Left renal cortex interstitium (tissue), 4 donors: ENCODE data around the gene HNF4A. TPM values are rescaled to one million over a fixed set of nuclear protein-coding genes. Genes with fewer than 3 reads are reported as not detected.
A peak's percentile ranks its signal among the peaks of the same experiment; 100 is the strongest.

Experiments used
- DNase-seq, 4 donors: peaks; one replicate each; pipeline ENCODE4 v3.0.0-alpha.2; 2013; ENCODE audit warnings: low read depth in 4 of 4, low spot score in 2 of 4, missing footprints in 1 of 4
- polyA plus RNA-seq, 4 donors: library from polyadenylated mRNA; unstranded; fragments of 120-200 nt; gene quantifications; one replicate each; pipeline ENCODE4 v1.2.1, GENCODE V29; 2013; ENCODE audit not compliant: insufficient read length in 4 of 4

HNF4A gene
- polyA plus RNA-seq, 4 donors = 35.0 to 60.8 (median 48.6) TPM

DNA sequence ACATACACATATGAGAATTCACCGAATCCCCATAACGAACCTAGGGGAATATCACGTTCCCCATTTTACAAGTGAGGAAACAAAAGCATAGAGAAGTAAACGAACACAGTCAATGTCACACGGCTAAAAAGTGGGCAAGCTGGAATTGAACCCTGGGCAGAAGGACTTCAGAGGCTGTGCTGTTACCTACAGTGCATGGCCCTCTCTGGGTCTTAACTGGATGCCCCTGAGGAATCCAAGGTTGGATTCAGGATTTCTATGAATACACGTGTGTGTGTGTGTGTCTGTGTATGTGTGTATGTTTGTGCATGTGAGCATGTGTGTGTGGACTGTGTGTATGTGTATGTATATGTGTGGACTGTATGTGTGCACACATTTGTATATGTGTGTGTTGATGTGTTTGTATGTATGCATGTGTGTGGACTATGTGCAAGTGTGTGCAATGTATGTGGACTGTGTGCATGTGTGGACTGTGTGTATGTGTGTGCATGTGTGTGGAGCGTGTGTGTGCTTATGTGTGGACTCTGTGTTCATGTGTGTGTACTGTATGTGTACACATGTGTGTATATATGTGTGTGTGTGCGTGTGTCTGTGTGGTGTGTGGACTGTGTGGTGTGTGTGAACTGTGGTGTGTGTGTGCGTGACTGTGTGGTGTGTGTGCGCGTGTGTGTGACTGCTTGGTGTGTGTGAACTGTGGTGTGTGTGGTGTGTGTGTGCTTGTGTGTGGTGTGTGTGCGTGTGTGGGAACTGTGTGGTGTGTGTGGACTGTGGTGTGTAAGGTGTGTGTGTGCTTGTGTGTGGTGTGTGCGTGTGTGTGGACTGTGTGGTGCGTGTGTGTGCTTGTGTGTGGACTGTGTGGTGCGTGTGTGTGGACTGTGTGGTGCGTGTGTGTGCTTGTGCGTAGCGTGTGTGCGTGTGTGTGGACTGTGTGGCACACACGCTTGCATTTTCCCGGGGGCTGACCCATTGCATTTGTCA, 49.0 kb downstream of the HNF4A start:
- DNase-seq = no peak

DNA sequence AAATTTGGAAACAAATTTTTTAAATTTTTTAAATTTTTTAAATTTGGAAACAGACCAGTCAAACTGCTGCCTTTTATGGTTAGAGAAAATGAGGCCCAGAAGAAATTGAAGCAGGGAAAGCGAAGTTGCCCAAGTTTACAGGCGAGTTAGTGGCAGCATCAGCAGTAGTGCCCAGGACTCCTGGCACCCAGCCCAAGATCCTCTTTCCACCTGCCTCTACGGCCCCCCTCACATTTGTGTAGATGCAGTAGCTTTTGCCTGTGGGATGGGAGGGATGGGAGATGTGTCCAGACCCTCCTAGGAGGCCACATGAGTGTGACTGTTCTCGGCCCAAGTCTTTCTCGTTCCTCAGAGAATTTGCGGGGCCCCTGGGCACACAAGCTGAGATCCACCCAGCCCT, 49.8 kb downstream of the HNF4A start:
- DNase-seq = no peak

DNA sequence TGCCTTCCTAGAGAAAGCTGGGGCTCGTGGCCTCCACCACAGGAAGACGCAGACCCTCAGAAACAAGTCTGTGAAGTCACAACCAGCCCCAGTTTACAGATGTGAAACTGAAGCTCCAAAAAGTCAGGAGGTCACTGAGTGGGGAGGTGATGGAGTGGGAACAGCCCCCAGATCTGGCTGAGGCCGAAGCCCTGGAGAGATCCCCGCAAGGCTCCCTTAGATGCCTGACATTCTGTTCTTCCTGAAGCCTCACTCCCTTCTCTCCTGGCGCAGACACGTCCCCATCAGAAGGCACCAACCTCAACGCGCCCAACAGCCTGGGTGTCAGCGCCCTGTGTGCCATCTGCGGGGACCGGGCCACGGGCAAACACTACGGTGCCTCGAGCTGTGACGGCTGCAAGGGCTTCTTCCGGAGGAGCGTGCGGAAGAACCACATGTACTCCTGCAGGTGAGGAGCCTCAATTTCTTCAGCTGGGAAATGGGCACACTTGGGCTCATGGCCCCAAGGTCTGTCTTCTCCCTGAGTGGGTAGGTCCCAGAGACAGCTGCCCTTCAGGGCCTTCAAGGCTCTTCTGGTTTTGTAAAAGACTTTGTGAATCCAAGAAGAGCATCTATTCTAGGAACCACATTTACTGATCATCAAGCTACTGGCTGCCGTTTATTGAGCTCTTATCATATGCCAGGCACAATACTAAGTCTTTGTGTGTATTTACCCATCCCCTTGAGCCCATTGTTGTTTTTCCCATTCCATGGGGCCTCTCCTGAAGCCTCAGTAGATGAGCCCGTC, 50.5 kb downstream of the HNF4A start:
- DNase-seq = no peak

DNA sequence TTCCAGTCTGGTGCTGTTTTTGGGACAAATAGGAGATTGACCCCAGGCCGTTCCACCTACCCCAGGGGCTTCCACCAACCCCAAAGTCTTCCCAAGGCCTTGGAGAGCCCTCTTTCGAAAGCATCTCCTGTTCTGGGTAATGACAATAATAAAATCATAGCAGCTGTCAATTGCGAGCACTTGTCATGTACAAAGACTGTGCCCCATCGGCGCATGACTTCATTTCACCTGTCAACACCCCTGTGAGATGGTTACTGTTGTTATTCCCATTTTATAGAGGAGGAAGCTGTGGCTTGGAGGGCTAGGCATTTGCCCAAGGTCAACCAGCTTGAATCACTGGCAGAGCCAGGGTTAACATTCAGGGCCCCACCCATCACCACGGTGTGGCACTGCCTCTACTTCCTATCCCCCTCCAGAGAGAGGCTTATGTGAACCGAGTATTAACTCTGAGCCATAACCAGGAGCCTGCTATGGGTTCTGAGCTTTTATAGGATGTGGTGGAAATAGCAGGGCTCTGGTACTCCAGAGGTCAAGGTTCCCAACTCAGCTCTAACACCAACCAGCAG, 51.2 kb downstream of the HNF4A start:
- no peak for DNase-seq

DNA sequence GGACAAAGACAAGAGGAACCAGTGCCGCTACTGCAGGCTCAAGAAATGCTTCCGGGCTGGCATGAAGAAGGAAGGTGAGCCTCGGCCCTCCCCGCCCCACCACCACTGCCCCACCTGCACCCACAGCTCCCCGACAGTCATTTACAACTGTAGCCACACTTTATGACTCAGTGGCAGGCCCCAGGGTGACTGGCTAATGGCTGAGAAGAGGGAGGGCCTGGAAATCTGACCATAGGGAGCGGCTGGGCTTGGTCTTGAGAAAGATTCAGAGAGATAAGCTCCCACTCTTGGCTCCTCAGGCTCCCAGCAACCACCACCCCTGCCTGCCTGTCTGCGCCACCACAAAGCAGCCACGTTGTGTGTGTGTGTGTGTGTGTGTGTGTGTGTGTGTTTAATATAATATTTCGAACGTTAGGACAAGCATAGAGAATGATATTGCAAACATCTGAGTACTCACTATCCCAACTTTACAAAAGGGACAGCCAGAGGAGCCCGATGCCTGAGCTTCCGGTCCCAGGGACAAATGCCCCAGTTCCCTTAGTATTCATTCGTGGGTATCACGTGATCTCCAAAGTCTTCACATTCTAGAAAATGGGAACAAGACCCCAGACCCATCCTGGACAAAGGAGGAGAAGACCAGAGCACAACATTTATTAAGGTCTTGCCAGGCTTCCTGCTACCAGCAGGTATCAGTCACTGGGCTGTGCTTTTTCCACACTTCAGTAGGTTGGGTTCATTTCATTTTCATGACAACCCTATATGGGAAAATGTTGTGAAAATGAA, 52.1 kb downstream of the HNF4A start:
- DNase-seq = no peak

DNA sequence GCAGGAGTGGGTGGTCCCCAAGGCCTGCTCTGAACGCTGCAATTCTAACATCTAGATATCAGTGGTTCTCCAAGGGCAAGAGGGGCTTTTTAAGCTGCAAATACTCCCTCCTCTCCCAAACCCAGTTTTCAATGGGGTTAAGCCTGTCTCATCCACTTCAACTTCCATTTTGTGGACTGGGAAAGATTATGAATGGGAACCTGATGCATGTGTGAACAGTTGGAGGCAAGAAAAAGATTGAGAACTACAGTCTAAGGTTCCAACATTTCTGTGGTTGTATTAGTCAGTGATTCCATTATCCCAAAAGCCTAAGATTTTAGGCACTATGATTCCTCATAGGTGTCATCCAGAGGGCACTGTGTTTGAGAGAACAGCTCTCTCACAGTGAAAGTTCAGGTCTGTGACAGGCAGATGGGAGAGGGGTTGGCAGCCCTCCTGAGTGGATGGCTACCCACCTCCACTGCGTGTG, 53.7 kb downstream of the HNF4A start:
- no peak for DNase-seq

DNA sequence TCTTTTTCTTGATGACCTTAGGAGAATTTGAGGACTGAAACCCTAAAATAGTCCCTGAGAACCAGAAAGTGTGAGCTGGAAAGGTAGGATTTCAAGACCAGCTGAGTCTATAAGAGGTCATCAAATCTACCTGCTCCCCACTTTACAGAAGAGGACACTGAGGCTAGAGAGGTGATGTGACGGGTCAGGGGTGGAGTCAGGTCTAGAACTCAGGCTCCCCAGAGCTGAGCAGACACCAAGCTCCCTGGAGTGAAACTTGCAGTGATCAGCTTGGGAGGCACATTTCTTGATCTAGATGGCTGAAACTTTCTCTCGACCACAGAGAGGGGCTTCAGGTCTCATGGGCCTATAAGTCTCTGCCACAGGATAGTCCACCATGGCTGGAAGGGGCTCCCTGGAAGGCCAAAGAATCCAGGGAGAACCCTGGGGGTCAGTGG, 55.1 kb downstream of the HNF4A start:
- no peak for DNase-seq

DNA sequence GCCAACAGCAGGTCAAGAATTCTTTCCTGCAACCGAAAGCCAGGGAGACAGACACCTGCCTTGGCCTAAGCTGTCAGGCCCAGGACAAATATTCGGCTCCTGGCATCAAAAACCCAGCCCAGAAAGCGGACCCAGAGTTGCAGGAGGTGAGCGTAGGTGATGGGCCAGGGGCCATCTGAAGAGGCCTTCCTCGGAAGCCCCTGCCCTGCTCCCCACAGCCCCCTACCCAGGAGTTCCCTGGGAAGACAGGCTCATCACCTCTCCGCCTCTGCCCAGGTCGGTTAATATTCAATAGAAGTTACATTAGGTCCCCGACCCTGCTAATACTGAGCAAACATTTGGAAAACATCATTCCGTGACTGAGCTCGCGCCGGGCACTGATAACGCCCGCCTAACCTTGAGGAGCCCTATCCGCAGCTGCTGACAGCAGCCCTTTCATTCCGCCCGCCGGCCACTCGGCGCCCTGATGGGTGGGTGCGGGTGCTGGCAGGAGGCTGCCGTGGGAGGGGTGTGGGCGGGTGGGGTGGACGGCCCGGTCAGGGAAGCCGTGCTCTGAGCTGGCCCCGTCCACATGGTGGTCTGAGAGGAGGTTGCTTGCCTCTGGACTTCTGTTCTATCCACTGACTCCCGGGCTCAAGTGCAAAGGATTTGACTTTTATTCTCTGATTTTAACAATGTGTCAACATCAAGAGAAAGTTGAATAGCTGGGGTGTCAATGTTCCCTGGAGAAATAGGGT, 55.7 kb downstream of the HNF4A start:
- no peak for DNase-seq

DNA sequence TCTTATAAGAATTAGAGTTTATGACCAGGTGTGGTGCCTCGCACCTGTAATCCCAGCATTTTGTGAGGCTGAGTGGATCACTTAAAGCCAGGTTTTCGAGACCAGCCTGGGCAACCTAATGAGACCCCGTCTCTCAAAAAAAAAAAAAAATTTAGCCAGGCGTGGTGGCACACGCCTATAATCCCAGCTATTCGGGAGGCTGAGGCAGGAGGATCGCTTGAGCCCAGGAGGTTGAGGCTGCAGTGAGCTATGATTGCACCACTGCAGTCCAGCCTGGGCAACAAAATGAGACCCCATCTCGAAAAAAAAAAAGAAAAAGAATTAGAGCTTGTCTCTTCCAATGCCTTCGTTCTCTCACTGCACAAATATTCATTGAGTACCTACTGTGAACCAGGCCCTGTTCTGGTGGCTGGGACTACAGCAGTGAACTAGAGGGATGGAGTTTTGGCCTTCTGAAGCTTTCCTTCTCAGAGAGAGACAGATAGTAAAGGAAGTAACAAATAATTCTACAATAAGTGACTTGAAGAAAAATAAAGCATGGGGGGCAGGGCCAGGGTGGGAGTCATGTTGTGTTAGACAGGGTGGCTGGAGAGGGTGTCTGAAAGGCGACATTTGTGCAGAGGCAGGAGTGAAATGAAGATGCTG, 56.4 kb downstream of the HNF4A start:
- no peak for DNase-seq

DNA sequence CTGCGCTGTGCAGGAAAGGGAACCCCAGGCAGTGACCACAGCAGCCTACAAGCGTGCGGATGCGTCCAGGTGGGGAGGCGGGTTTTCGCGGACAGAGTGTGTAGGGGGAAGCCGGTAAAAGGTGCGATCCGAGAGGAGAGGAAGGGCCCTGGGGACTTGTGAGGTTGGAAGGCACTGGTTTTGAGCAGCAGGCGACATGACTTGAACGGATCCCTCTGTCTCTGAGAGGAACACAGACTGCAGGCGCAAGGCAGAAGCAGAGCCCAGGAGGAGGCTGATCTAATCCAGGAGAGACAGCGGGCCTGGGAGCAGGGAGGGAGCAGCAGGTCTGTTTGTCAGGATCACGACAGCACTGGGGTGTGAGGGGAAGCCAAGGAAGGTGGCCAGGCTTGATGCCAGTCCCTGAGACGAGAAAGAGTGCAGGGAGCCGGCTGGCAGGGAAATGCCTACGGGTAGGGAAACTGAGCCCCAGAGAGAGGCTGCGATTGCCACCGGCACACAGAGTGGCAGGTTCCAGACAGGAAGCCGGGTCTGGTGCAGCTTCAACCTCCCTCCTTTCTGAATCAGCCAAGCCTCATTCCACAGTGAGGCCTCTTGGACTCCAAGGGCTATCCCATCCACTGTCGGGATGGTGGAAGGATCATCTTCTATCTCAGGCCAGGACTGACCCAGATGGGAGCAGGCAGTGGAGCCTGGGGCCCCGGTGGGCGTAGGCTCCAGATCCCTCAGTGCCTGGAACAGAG, 57.1 kb downstream of the HNF4A start:
- DNase-seq = no peak

DNA sequence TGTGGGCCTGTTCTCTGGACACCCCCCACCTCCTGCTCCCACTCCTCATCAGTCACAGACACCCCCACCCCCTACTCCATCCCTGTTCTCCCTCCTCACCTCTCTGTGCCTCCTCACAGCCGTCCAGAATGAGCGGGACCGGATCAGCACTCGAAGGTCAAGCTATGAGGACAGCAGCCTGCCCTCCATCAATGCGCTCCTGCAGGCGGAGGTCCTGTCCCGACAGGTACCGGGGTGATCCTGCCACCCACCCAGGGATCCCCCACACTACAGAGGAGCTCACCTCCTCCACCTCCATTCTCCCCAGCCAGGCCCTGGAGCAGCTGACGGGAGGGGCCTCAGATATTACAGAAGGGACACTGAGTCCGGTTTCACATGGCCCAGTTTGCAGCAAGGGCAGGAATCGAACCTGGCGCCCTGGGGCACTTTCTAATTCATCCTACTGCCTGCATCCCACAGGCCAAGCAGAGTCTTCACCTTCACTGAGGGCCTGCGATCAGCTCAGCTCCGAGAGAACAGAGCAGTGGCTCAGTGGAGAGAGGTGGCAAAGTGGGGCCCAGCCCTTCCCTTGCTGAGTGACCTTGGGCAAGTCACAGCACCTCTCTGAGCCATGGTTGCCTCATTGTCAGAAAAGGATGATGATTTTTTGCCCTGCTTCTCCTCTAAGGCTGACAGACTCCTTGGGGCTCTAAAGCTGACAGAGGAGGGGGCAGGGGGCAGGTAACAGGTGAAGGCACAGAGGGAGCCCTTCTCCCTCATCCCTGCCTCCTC, 58.3 kb downstream of the HNF4A start:
- DNase-seq = no peak

DNA sequence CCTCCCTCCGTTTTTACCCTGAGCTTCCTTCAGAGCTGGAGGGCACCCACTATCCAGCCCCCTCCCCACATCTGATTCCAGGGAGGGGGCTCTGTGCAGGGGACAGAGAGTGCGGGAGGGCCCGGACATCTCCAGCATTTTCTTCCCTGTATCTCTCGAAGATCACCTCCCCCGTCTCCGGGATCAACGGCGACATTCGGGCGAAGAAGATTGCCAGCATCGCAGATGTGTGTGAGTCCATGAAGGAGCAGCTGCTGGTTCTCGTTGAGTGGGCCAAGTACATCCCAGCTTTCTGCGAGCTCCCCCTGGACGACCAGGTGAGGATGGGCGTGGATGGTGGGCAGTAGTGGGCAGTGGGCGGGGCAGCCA, 58.8 kb downstream of the HNF4A start:
- DNase-seq = no peak

DNA sequence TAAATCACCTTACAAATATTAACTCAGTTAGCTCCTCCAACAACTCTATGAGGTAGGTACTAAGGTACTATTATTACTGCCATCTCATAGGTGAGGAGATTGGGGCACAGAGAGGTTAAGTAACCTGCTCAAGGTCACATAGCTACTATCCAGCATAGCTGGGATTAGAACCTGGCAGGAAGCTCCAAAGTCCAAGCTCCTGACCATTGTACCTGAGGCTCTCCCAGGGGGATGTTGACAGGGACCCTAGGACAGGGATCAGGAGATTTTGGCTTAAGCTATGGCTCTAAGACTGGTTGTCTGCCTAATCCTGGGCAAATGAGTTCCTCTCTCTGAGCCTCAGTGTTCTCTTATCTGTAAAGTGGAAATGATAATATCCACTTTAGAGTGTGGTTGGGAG, 59.3 kb downstream of the HNF4A start:
- DNase-seq = no peak

DNA sequence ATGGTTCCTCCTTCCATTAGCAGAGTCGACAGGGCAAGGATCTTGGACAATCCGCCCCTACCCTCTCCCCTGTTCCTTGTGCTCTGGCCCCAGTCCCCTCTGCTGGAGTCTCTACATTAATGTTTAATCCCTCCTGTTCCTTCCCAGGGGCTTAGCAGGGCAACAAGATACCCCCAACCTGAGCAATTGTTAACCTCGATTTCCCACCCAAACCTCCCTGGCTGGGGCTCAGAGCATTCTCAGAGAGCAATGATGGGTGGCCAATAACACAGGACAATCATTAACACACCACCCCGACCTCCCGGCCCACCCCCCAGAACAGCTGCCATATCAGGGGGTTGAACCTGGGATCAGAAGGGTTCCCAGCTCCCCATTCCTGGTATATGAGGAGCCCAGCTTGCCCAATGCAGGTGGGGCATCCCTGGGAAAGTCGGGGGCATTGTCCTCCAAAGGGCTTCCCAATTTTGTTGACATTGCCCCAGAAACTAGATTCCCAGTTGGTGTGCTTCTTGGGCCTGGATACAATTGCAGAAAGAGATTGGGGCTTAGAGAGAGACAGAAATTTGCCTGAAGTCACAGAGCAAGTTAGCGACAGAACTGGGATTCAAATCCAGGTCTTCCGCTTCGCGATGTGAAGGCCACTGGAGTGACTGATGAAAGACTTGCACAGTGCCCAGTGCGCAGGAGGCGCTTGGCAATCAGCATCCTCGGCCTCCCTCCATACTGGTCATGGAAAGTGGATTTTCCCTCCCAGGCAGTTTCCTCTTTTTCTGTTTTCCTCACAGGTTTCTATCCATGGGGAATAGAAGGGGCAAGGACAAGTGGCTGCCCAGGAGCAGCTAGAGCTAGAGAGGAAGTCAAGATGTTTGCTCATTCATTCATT, 60.6 kb downstream of the HNF4A start:
- DNase-seq = peak in 1 of 4 donors; percentile 31

DNA sequence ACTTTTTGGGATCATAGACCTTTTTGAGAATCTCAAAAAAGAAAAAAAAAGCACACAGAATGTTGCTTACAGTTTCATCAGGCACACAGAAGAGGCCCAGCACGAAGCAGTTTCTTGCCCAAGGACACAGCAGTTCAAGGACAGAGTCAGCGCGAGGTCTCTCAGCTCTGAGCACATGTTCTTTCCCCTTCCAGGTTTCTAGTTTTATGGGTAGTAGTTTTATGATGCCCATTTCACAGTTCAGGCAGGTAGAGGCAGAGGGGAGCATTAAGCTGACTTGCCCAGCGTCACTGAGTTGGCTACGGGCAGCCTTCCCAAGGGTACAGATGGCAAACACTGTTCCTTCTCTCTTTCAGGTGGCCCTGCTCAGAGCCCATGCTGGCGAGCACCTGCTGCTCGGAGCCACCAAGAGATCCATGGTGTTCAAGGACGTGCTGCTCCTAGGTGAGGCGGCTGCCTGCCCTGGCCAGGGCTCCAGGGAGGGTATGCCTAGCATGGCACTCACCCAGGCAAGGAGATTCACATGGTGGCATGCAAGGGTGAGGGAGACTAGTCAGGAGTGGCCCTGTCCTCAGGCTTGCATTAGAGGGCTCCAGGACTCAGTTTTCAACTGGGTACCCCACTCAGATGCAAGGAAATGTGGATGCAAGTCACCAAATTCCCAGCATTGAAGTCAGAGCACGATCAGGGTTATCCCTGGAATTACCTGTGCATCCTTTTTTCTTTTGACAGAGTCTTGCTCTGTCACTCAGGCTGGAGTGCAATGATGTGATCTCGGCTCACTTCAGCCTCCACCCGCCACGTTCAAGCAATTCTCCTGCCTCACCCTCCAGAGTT, 62.8 kb downstream of the HNF4A start:
- no peak for DNase-seq
